ENCODE results near the gene SCNN1B. TPM values are rescaled to one million over a fixed set of nuclear protein-coding genes. Genes with fewer than 3 reads are reported as not detected.
"Not testable (repeated sequence)": the region's sequence is repeated elsewhere in the genome, so short reads cannot be mapped to it uniquely, and the experiment has no call there.

The SCNN1B gene
- total RNA-seq, 2 experiments from 2014 or later, result not detected

GRCh38 chr16:23377071-23377931 is 75.2 kb downstream of the SCNN1B start:
- DNase-seq (no peak), ATAC-seq (ENCODE audit: low read depth) (no peak)
- no peak overlapping the region for H3K4me3 Mint-ChIP-seq
- no peak overlapping the region for H3K27ac Mint-ChIP-seq
- POLR2A ChIA-PET, result no interaction called here
- no peaks in the 10 kb centered on the region for H3K9me3 Mint-ChIP-seq
- H3K27me3 Mint-ChIP-seq, result peaks cover 2% of the 10 kb centered on the region
- no peaks in the 10 kb centered on the region for H3K4me1 Mint-ChIP-seq
- H3K36me3 Mint-ChIP-seq, result no peaks in the 10 kb centered on the region

GRCh38 chr16:23378256-23378655 is 76.2 kb downstream of the SCNN1B start:
- Mint-ChIP-seq H3K36me3 (no peaks in the 10 kb centered on the region), H3K27me3 (peaks cover 2% of the 10 kb centered on the region), H3K9me3 (no peaks in the 10 kb centered on the region), H3K4me3 (no peak overlapping the region), H3K4me1 (no peaks in the 10 kb centered on the region), H3K27ac (no peak overlapping the region)
- POLR2A ChIA-PET, result no interaction called here
- no peak for DNase-seq
- ATAC-seq (ENCODE audit: low read depth), result no peak

- no peak for ATAC-seq (ENCODE audit: low read depth)
- no peaks in the 10 kb centered on the region for H3K9me3 Mint-ChIP-seq
- peaks cover 2% of the 10 kb centered on the region for H3K27me3 Mint-ChIP-seq
- H3K36me3 Mint-ChIP-seq, result no peaks in the 10 kb centered on the region
- DNase-seq, result no peak
- H3K27ac Mint-ChIP-seq, result no peak overlapping the region
- H3K4me3 Mint-ChIP-seq, result no peak overlapping the region
- no peaks in the 10 kb centered on the region for H3K4me1 Mint-ChIP-seq
- POLR2A ChIA-PET, result no interaction called here
These were observed 76.8 kb downstream of the SCNN1B start for GRCh38 chr16:23378921-23379320.

- H3K4me1 Mint-ChIP-seq, result no peaks in the 10 kb centered on the region
- no peaks in the 10 kb centered on the region for H3K9me3 Mint-ChIP-seq
- no peaks in the 10 kb centered on the region for H3K36me3 Mint-ChIP-seq
- no peak overlapping the region for H3K27ac Mint-ChIP-seq
- peaks cover 2% of the 10 kb centered on the region for H3K27me3 Mint-ChIP-seq
- ATAC-seq (ENCODE audit: low read depth), result no peak
- no peak overlapping the region for H3K4me3 Mint-ChIP-seq
- DNase-seq, result no peak
- POLR2A ChIA-PET, result no interaction called here
These were observed 77.6 kb downstream of the SCNN1B start for GRCh38 chr16:23379707-23380106.

- POLR2A ChIA-PET, result no interaction called here
- H3K9me3 Mint-ChIP-seq, result no peaks in the 10 kb centered on the region
- H3K4me3 Mint-ChIP-seq, result no peak overlapping the region
- no peak for ATAC-seq (ENCODE audit: low read depth)
- DNase-seq, result no peak
- H3K27ac Mint-ChIP-seq, result no peak overlapping the region
- H3K36me3 Mint-ChIP-seq, result no peaks in the 10 kb centered on the region
- no peaks in the 10 kb centered on the region for H3K4me1 Mint-ChIP-seq
- peaks cover 2% of the 10 kb centered on the region for H3K27me3 Mint-ChIP-seq
These were observed 78.4 kb downstream of the SCNN1B start for GRCh38 chr16:23380501-23380951.

- ATAC-seq (ENCODE audit: low read depth); H3K4me1 Mint-ChIP-seq; H3K9me3 Mint-ChIP-seq; H3K36me3 Mint-ChIP-seq; H3K4me3 Mint-ChIP-seq; H3K27ac Mint-ChIP-seq; DNase-seq; POLR2A ChIA-PET; H3K27me3 Mint-ChIP-seq: not testable (repeated sequence)
These were observed 79.6 kb downstream of the SCNN1B start for GRCh38 chr16:23381702-23382101.

- no peak overlapping the region for H3K27ac Mint-ChIP-seq
- H3K4me3 Mint-ChIP-seq, result no peak overlapping the region
- H3K27me3 Mint-ChIP-seq, result no peaks in the 10 kb centered on the region
- no peak for ATAC-seq (ENCODE audit: low read depth)
- no peak for DNase-seq
- H3K36me3 Mint-ChIP-seq, result no peaks in the 10 kb centered on the region
- H3K4me1 Mint-ChIP-seq, result no peaks in the 10 kb centered on the region
- no peaks in the 10 kb centered on the region for H3K9me3 Mint-ChIP-seq
- POLR2A ChIA-PET, result no interaction called here
These were observed 80.2 kb downstream of the SCNN1B start for GRCh38 chr16:23382279-23382678.

- Mint-ChIP-seq H3K27ac (no peak overlapping the region), H3K4me3 (no peak overlapping the region), H3K4me1 (no peaks in the 10 kb centered on the region), H3K27me3 (no peaks in the 10 kb centered on the region), H3K9me3 (no peaks in the 10 kb centered on the region), H3K36me3 (no peaks in the 10 kb centered on the region)
- DNase-seq, result no peak
- POLR2A ChIA-PET, result no interaction called here
- ATAC-seq (ENCODE audit: low read depth), result no peak
These were observed 81.8 kb downstream of the SCNN1B start for GRCh38 chr16:23383881-23384280.

- DNase-seq (no peak), ATAC-seq (ENCODE audit: low read depth) (no peak)
- POLR2A ChIA-PET, result no interaction called here
- Mint-ChIP-seq H3K27ac (no peak overlapping the region), H3K27me3 (no peaks in the 10 kb centered on the region), H3K36me3 (no peaks in the 10 kb centered on the region), H3K4me1 (no peaks in the 10 kb centered on the region), H3K9me3 (no peaks in the 10 kb centered on the region), H3K4me3 (no peak overlapping the region)
These were observed 82.8 kb downstream of the SCNN1B start for GRCh38 chr16:23384878-23385277.

- no peak overlapping the region for H3K4me3 Mint-ChIP-seq
- no peak for DNase-seq
- no peaks in the 10 kb centered on the region for H3K9me3 Mint-ChIP-seq
- no peak for ATAC-seq (ENCODE audit: low read depth)
- peaks cover 1% of the 10 kb centered on the region for H3K36me3 Mint-ChIP-seq
- H3K4me1 Mint-ChIP-seq, result no peaks in the 10 kb centered on the region
- H3K27me3 Mint-ChIP-seq, result no peaks in the 10 kb centered on the region
- no peak overlapping the region for H3K27ac Mint-ChIP-seq
- POLR2A ChIA-PET, result no interaction called here
These were observed 83.3 kb downstream of the SCNN1B start for GRCh38 chr16:23385441-23385840.

GRCh38 chr16:23387666-23388065 is 85.6 kb downstream of the SCNN1B start:
- Mint-ChIP-seq H3K27me3 (no peaks in the 10 kb centered on the region), H3K4me3 (no peak overlapping the region), H3K27ac (no peak overlapping the region), H3K9me3 (no peaks in the 10 kb centered on the region), H3K4me1 (no peaks in the 10 kb centered on the region), H3K36me3 (peaks cover 1% of the 10 kb centered on the region)
- DNase-seq (no peak), ATAC-seq (ENCODE audit: low read depth) (no peak)
- POLR2A ChIA-PET, result no interaction called here

GRCh38 chr16:23388786-23389185 is 86.7 kb downstream of the SCNN1B start:
- POLR2A ChIA-PET, result no interaction called here
- H3K4me1 Mint-ChIP-seq, result no peaks in the 10 kb centered on the region
- no peak overlapping the region for H3K27ac Mint-ChIP-seq
- H3K36me3 Mint-ChIP-seq, result peaks cover 1% of the 10 kb centered on the region
- DNase-seq (no peak), ATAC-seq (ENCODE audit: low read depth) (no peak)
- no peak overlapping the region for H3K4me3 Mint-ChIP-seq
- no peaks in the 10 kb centered on the region for H3K9me3 Mint-ChIP-seq
- no peaks in the 10 kb centered on the region for H3K27me3 Mint-ChIP-seq

- ATAC-seq (ENCODE audit: low read depth) (no peak), DNase-seq (no peak)
- H3K4me3 Mint-ChIP-seq, result no peak overlapping the region
- peak overlapping the region; percentile 11 for H3K27ac Mint-ChIP-seq
- H3K27me3 Mint-ChIP-seq, result no peaks in the 10 kb centered on the region
- POLR2A ChIA-PET, result no interaction called here
- peaks cover 1% of the 10 kb centered on the region for H3K36me3 Mint-ChIP-seq
- H3K9me3 Mint-ChIP-seq, result no peaks in the 10 kb centered on the region
- H3K4me1 Mint-ChIP-seq, result no peaks in the 10 kb centered on the region
These were observed 87.1 kb downstream of the SCNN1B start for GRCh38 chr16:23389201-23389600.

- H3K36me3 Mint-ChIP-seq; H3K4me1 Mint-ChIP-seq; H3K4me3 Mint-ChIP-seq; DNase-seq; POLR2A ChIA-PET; ATAC-seq (ENCODE audit: low read depth); H3K9me3 Mint-ChIP-seq; H3K27me3 Mint-ChIP-seq; H3K27ac Mint-ChIP-seq: not testable (repeated sequence)
These were observed 87.8 kb downstream of the SCNN1B start for GRCh38 chr16:23389936-23390335.
